ENCODE measurements around the gene CEBPE.
A peak's percentile ranks its signal among the peaks of the same experiment; 100 is the strongest.

Gene CEBPE

GRCh38 chr14:23101986-23102625, 16.9 kb downstream of the CEBPE start:
- DNase-seq, result no peak

- no peak for DNase-seq
Measured at GRCh38 chr14:23101213-23101970, 17.7 kb downstream of the CEBPE start.

- no peak for DNase-seq
Measured at GRCh38 chr14:23099212-23099861, 19.7 kb downstream of the CEBPE start.

GRCh38 chr14:23097786-23098185, 21.3 kb downstream of the CEBPE start:
- no peak for DNase-seq

- DNase-seq, result peak; percentile 100
Measured at GRCh38 chr14:23095196-23096108, 23.6 kb downstream of the CEBPE start, which contains the start of gene C14orf119. C14orf119 (plus strand) TSS chr14:23095505; CDS start chr14:23097659, 2,154 bp downstream.

- DNase-seq, result peak; percentile 88
Measured at GRCh38 chr14:23094666-23095195, 24.3 kb downstream of the CEBPE start, which contains the start of gene ACIN1. ACIN1 (minus strand) TSS chr14:23095136; CDS start chr14:23095112, 24 bp downstream.

GRCh38 chr14:23093991-23094665, 24.9 kb downstream of the CEBPE start:
- DNase-seq, result no peak

GRCh38 chr14:23093526-23093925, 25.5 kb downstream of the CEBPE start:
- no peak for DNase-seq

GRCh38 chr14:23093104-23093503, 26.0 kb downstream of the CEBPE start:
- no peak for DNase-seq

GRCh38 chr14:23091294-23092225, 27.5 kb downstream of the CEBPE start:
- no peak for DNase-seq

- no peak for DNase-seq
Measured at GRCh38 chr14:23090254-23090636, 28.8 kb downstream of the CEBPE start.

- no peak for DNase-seq
Measured at GRCh38 chr14:23089498-23090253, 29.4 kb downstream of the CEBPE start.

- no peak for DNase-seq
Measured at GRCh38 chr14:23086565-23086964, 32.5 kb downstream of the CEBPE start.

GRCh38 chr14:23085458-23085857, 33.6 kb downstream of the CEBPE start:
- no peak for DNase-seq

- no peak for DNase-seq
Measured at GRCh38 chr14:23080474-23080873, 38.6 kb downstream of the CEBPE start.

- DNase-seq, result no peak
Measured at GRCh38 chr14:23079716-23080115, 39.3 kb downstream of the CEBPE start.

- no peak for DNase-seq
Measured at GRCh38 chr14:23078692-23079116, 40.4 kb downstream of the CEBPE start.

- DNase-seq, result no peak
Measured at GRCh38 chr14:23077962-23078361, 41.1 kb downstream of the CEBPE start.

- DNase-seq, result no peak
Measured at GRCh38 chr14:23076785-23077408, 42.2 kb downstream of the CEBPE start.
